ENCODE measurements around the gene ATF7IP2.
"Not testable (repeated sequence)": the region's sequence is repeated elsewhere in the genome, so short reads cannot be mapped to it uniquely, and the experiment has no call there.

Gene ATF7IP2

DNA sequence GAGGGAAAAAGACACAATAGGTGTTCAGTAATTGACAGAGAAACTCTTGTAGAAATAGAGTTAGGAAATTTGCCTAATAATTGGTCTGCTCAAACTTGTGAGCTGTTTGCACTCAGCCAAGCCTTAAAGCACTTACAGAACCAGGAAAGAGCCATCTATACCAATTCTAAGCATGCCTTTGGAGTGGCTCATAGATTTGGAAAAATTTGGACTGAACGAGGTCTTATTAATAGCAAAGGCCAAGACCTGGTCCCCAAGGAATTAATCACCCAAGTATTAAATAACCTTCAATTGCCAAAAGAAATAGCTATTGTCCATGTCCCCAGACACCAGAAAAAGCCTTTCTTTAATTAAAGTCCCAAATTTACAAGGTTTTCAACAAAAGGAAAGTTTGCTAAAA lies 104.3 kb downstream of the ATF7IP2 start:
- Histone ChIP-seq H3K27ac (ENCODE audit: insufficient read depth, low read depth, low read length, poor library complexity, severe bottlenecking) (no peak overlapping the region), H3K4me1 (ENCODE audit: control insufficient read depth, insufficient read depth, low read length) (no peaks in the 10 kb centered on the region), H3K27me3 (ENCODE audit: control insufficient read depth, insufficient read depth, low read length, poor library complexity, severe bottlenecking) (no peaks in the 10 kb centered on the region), H3K36me3 (ENCODE audit: control insufficient read depth, insufficient read depth, low read length) (no peaks in the 10 kb centered on the region), H3K4me3 (ENCODE audit: insufficient read depth, low read depth, low read length) (no peak overlapping the region), H3K9me3 (ENCODE audit: control insufficient read depth, low read length) (no peaks in the 10 kb centered on the region)
- 90 to 95% methylated on average over 1 of the region's 1 CpG for WGBS, 2 experiments

DNA sequence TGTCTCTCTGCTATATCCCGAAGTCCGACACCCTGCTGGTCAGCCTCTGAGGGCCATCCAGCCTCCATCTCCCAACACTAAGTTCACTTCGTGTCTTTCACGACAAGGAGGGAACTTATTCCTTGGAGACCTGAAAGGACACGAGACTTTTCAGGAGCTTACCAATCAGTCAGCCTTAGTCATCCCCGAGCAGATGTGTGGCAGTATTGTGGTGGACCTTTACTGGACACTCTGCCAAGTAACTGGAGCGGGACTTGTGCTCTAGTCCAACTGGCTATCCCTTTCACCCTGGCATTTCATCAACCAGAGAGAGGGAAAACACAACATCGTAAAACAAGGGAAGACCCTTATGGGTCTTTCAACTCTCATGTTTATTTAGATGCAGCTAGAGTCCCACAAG lies 107.4 kb downstream of the ATF7IP2 start:
- no peak overlapping the region for H3K4me3 ChIP-seq (ENCODE audit: insufficient read depth, low read depth, low read length)
- no peaks in the 10 kb centered on the region for H3K9me3 ChIP-seq (ENCODE audit: control insufficient read depth, low read length)
- H3K36me3 ChIP-seq (ENCODE audit: control insufficient read depth, insufficient read depth, low read length), result no peaks in the 10 kb centered on the region
- no peaks in the 10 kb centered on the region for H3K4me1 ChIP-seq (ENCODE audit: control insufficient read depth, insufficient read depth, low read length)
- no peak overlapping the region for H3K27ac ChIP-seq (ENCODE audit: insufficient read depth, low read depth, low read length, poor library complexity, severe bottlenecking)
- 94% methylated on average over 8 of the region's 8 CpGs for WGBS, 2 experiments
- H3K27me3 ChIP-seq (ENCODE audit: control insufficient read depth, insufficient read depth, low read length, poor library complexity, severe bottlenecking), result no peaks in the 10 kb centered on the region

DNA sequence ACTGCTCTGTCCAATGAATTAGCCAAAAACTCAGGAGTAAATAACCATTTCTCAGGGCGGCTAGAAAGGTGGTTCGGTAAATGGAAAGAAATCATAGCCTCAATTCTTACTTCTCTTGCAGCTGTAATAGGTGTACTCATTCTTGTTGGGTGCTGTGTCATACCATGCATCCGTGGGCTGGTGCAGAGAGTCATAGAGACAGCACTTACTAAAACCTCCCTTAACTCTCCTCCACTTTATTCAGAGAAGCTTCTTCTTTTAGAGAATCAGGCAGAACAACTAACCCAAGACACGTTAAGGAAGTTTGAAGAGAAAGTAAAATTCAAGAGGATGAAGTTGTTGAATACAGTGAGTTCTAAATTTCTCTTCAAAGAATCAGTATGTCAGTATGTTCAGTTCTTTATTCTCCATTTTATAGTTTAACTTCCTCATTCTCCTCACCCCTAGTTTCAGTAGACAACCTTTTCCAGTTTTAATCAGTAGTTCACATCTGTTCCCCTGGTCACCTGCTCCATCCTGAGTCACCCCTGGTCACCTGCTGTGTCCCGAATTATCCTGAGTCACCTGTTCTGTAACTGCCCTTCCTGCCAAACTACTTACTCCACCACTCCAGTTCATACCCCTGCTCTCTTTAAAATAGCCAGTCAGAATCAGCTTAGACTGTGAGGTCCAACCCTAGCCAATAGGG lies 108.6 kb downstream of the ATF7IP2 start:
- no peak overlapping the region for H3K4me3 ChIP-seq (ENCODE audit: insufficient read depth, low read depth, low read length)
- no peaks in the 10 kb centered on the region for H3K4me1 ChIP-seq (ENCODE audit: control insufficient read depth, insufficient read depth, low read length)
- no peaks in the 10 kb centered on the region for H3K9me3 ChIP-seq (ENCODE audit: control insufficient read depth, low read length)
- H3K27me3 ChIP-seq (ENCODE audit: control insufficient read depth, insufficient read depth, low read length, poor library complexity, severe bottlenecking), result no peaks in the 10 kb centered on the region
- WGBS, 2 experiments, result 88 to 93% methylated on average over 4 to 5 of the region's 5 CpGs
- no peaks in the 10 kb centered on the region for H3K36me3 ChIP-seq (ENCODE audit: control insufficient read depth, insufficient read depth, low read length)
- H3K27ac ChIP-seq (ENCODE audit: insufficient read depth, low read depth, low read length, poor library complexity, severe bottlenecking), result no peak overlapping the region

DNA sequence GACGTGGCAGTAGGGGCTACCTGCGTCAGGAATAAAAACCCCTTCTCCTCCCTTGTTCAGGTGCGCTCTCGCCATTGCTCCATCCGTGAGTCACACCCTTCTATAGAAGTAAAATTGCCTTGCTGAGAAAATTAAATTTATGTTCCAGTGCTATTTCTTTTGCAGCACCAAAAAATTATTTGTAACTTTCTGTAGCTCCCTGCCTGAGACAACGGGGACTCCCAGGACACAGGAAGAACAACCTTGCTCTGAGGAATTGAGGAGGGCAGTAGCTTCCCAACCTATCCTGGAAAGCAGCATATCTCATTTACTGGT lies 109.1 kb downstream of the ATF7IP2 start:
- H3K4me3 ChIP-seq (ENCODE audit: insufficient read depth, low read depth, low read length), result no peak overlapping the region
- H3K27me3 ChIP-seq (ENCODE audit: control insufficient read depth, insufficient read depth, low read length, poor library complexity, severe bottlenecking), result no peaks in the 10 kb centered on the region
- no peaks in the 10 kb centered on the region for H3K36me3 ChIP-seq (ENCODE audit: control insufficient read depth, insufficient read depth, low read length)
- no peaks in the 10 kb centered on the region for H3K4me1 ChIP-seq (ENCODE audit: control insufficient read depth, insufficient read depth, low read length)
- H3K9me3 ChIP-seq (ENCODE audit: control insufficient read depth, low read length), result no peaks in the 10 kb centered on the region
- WGBS, 2 experiments, result 91 to 92% methylated on average over 3 to 6 of the region's 6 CpGs
- H3K27ac ChIP-seq (ENCODE audit: insufficient read depth, low read depth, low read length, poor library complexity, severe bottlenecking), result no peak overlapping the region

DNA sequence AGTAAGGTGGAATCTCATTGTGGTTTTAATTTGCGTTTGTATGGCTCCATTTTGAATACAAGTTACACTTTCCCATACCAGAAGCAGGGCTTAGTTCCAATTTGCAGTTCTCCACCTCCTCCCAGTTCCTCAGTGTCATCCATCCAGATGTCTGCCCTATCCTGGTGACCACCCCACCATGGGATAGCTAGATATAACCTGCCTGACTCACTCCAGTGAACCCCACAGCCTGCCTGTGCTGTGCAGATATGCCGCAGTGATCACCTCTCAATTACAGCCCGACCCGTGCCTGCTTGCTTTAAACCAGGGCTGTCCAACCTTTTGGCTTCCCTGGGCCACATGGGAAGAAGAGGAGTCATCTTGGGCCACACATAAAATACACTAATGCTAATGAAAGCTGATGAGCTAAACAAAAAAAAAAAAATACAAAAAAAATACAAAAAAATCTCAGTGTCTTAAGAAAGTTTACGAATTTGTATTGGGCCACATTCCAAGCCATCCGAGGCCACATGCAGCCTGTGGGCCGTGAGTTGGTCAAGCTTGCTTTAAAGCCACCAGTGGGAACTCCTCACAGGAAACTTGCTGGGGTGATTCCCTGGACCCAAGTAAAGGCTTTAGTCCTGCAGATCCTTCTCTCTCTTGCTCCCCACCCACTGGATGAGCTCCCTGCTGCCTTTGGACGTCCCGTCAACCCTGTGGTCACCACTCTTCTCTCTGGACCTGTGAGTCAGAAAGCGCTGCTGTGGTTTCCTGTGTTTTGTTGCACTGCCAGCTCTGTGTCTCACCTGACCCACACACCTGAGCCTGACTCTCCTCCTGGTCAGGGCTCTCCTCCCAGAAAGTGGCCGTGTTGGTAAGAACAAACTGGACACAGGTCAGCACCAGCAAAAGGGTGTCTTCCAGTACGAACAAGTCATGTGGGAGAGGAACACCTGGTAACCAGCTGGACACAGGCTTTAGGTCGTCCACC lies 111.6 kb downstream of the ATF7IP2 start:
- Histone ChIP-seq H3K9me3 (ENCODE audit: control insufficient read depth, low read length) (peaks cover 4% of the 10 kb centered on the region), H3K4me1 (ENCODE audit: control insufficient read depth, insufficient read depth, low read length) (no peaks in the 10 kb centered on the region), H3K36me3 (ENCODE audit: control insufficient read depth, insufficient read depth, low read length) (no peaks in the 10 kb centered on the region), H3K27ac (ENCODE audit: insufficient read depth, low read depth, low read length, poor library complexity, severe bottlenecking) (no peak overlapping the region), H3K4me3 (ENCODE audit: insufficient read depth, low read depth, low read length) (no peak overlapping the region), H3K27me3 (ENCODE audit: control insufficient read depth, insufficient read depth, low read length, poor library complexity, severe bottlenecking) (no peaks in the 10 kb centered on the region)
- 94 to 95% methylated on average over 13 of the region's 13 CpGs for WGBS, 2 experiments

DNA sequence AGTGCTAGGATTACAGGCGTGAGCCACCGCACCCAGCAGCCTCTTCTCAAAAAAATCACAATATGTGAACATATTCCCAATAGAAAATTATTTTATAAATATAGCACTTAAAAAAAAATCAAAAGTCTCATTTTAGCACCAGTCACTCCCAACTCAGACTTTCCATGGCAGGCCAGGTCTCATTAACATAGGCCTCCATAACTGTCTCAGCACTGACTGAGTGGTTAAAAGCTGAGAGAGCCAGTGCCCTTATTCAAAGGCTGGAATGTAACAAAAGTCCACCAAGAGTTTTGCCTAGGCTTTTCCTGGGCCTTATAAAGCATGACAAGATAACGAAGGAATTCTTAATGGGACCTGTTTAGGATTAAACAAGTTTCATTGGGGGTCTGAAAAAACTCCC lies 114.7 kb downstream of the ATF7IP2 start:
- peaks cover 4% of the 10 kb centered on the region for H3K9me3 ChIP-seq (ENCODE audit: control insufficient read depth, low read length)
- no peaks in the 10 kb centered on the region for H3K36me3 ChIP-seq (ENCODE audit: control insufficient read depth, insufficient read depth, low read length)
- H3K4me1 ChIP-seq (ENCODE audit: control insufficient read depth, insufficient read depth, low read length), result no peaks in the 10 kb centered on the region
- no peak overlapping the region for H3K4me3 ChIP-seq (ENCODE audit: insufficient read depth, low read depth, low read length)
- H3K27ac ChIP-seq (ENCODE audit: insufficient read depth, low read depth, low read length, poor library complexity, severe bottlenecking), result no peak overlapping the region
- H3K27me3 ChIP-seq (ENCODE audit: control insufficient read depth, insufficient read depth, low read length, poor library complexity, severe bottlenecking), result no peaks in the 10 kb centered on the region
- WGBS, 2 experiments, result 97 to 99% methylated on average over 3 of the region's 3 CpGs

DNA sequence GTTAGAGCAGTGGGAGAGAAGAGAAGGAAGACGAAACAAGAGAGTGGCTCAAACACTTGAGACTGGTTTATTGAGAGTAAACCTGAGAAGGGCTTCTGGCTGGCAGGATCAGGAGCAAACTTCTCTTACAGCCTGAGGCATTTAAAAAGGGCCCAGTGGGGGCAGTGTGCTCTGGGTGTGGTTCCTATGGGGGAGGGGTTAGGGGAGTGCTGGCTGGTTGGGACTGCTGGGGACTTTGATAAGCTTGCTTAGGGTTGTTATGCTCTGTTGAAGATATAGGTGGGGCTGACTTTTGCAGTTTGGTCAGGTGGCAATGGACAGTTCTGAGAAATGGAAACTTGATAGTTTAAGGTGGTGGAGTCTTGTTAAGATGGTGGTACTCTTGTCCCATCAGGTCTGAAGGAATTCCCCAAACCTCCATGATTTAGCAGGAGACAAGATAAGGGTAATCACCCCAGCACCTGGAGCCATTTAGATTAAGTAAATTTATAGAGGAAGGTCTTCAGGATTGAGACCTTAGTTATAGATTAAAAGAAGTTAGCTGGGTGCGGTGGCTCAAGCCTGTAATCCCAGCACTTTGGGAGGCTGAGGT lies 115.3 kb downstream of the ATF7IP2 start:
- 94 to 100% methylated on average over 2 of the region's 2 CpGs for WGBS, 2 experiments
- peaks cover 4% of the 10 kb centered on the region for H3K9me3 ChIP-seq (ENCODE audit: control insufficient read depth, low read length)
- no peaks in the 10 kb centered on the region for H3K27me3 ChIP-seq (ENCODE audit: control insufficient read depth, insufficient read depth, low read length, poor library complexity, severe bottlenecking)
- H3K4me3 ChIP-seq (ENCODE audit: insufficient read depth, low read depth, low read length), result no peak overlapping the region
- H3K27ac ChIP-seq (ENCODE audit: insufficient read depth, low read depth, low read length, poor library complexity, severe bottlenecking), result no peak overlapping the region
- H3K36me3 ChIP-seq (ENCODE audit: control insufficient read depth, insufficient read depth, low read length), result no peaks in the 10 kb centered on the region
- H3K4me1 ChIP-seq (ENCODE audit: control insufficient read depth, insufficient read depth, low read length), result no peaks in the 10 kb centered on the region

DNA sequence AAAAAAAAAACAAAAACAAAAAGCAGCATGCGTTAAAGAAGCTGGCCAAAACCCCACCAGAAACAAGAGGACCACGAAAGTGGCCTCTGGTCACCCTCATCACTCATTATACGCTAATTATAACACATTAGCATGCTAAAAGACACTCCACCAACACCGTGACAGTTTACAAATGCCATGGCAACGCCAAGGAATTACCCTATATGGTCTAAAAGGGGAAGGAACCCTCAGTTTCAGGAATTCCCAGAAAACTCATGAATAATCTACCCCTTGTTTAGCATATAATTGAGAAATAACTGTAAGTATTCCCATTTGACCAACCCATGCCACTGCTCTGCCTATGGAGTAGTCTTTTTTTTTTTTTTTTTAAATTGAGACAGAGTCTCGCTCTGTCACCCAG lies 116.9 kb downstream of the ATF7IP2 start:
- Histone ChIP-seq H3K9me3 (ENCODE audit: control insufficient read depth, low read length) (peaks cover 4% of the 10 kb centered on the region), H3K27me3 (ENCODE audit: control insufficient read depth, insufficient read depth, low read length, poor library complexity, severe bottlenecking) (no peaks in the 10 kb centered on the region), H3K36me3 (ENCODE audit: control insufficient read depth, insufficient read depth, low read length) (no peaks in the 10 kb centered on the region), H3K27ac (ENCODE audit: insufficient read depth, low read depth, low read length, poor library complexity, severe bottlenecking) (no peak overlapping the region), H3K4me1 (ENCODE audit: control insufficient read depth, insufficient read depth, low read length) (no peaks in the 10 kb centered on the region), H3K4me3 (ENCODE audit: insufficient read depth, low read depth, low read length) (no peak overlapping the region)
- WGBS, 2 experiments, result 83 to 91% methylated on average over 6 of the region's 6 CpGs

DNA sequence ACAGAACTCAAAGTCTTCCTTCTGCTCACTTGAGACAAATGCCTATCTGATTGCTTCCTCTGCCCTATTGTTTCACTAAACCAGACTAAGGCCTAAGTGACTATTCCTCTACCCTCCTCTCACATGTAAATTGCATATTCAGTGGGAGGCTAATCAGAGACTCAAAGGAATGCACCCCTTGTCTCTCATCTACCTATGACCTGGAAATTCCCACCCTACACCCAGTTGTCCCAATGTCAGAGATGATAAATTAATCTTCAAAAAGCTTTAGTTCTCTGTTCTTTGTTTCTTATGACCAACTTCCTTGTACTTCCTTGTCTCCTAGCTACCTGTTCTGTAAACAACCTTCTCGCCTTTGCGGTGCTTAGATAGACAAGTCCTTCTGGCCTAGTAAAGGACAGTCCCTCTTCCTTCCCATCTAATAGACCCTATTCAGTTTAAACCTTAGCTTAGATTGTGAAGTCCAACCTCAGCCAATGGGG lies 118.6 kb downstream of the ATF7IP2 start:
- H3K4me3 ChIP-seq (ENCODE audit: insufficient read depth, low read depth, low read length), result no peak overlapping the region
- 98 to 100% methylated on average over 2 of the region's 2 CpGs for WGBS, 2 experiments
- H3K27ac ChIP-seq (ENCODE audit: insufficient read depth, low read depth, low read length, poor library complexity, severe bottlenecking), result no peak overlapping the region
- peaks cover 4% of the 10 kb centered on the region for H3K9me3 ChIP-seq (ENCODE audit: control insufficient read depth, low read length)
- H3K27me3 ChIP-seq (ENCODE audit: control insufficient read depth, insufficient read depth, low read length, poor library complexity, severe bottlenecking), result no peaks in the 10 kb centered on the region
- no peaks in the 10 kb centered on the region for H3K36me3 ChIP-seq (ENCODE audit: control insufficient read depth, insufficient read depth, low read length)
- H3K4me1 ChIP-seq (ENCODE audit: control insufficient read depth, insufficient read depth, low read length), result no peaks in the 10 kb centered on the region

DNA sequence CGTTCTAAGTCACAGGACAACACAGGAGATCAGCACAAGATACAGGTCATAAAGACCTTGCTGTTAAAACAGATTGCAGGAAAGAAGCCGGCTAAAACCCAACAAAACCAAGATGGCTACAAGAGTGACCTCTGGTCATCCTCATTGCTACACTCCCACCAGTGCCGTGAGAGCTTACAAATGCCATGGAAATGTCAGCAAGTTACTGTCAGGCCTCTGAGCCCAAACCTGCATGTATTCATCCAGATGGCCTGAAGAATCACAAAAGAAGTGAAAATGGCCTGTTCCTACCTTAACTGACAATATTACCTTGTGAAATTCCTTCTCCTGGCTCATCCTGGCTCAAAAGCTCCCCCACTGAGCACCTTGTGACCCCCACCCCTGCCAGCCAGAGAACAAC lies 119.4 kb downstream of the ATF7IP2 start:
- not testable (repeated sequence) for H3K9me3 ChIP-seq (ENCODE audit: control insufficient read depth, low read length); H3K36me3 ChIP-seq (ENCODE audit: control insufficient read depth, insufficient read depth, low read length); H3K27ac ChIP-seq (ENCODE audit: insufficient read depth, low read depth, low read length, poor library complexity, severe bottlenecking); H3K27me3 ChIP-seq (ENCODE audit: control insufficient read depth, insufficient read depth, low read length, poor library complexity, severe bottlenecking); H3K4me1 ChIP-seq (ENCODE audit: control insufficient read depth, insufficient read depth, low read length); H3K4me3 ChIP-seq (ENCODE audit: insufficient read depth, low read depth, low read length)
- 76 to 78% methylated on average over 3 of the region's 3 CpGs for WGBS, 2 experiments

Measured in ectodermal cell (in vitro differentiated cells).